IPS DF 6.9 (cell line): ENCODE measurements around the gene CORO7.
"Not testable (repeated sequence)": the region's sequence is repeated elsewhere in the genome, so short reads cannot be mapped to it uniquely, and the experiment has no call there.

Experiments used
- DNase-seq: peaks from one replicate; pipeline ENCODE4 v3.0.0-alpha.2; 2013; ENCODE audit warnings: low read depth, low spot score
- H3K27ac ChIP-seq: one replicate; pipeline ENCODE4 v1.5.1; 2013; ENCODE audit warnings: low read length, control low read depth
- H3K27me3 ChIP-seq: 2 replicates; pipeline ENCODE4 v1.6.1; 2013; ENCODE audit warnings: mild to moderate bottlenecking, low read length; ENCODE audit not compliant: control insufficient read depth, insufficient read depth
- H3K36me3 ChIP-seq: 2 replicates; pipeline ENCODE4 v1.6.1; 2013; ENCODE audit warnings: low read length; ENCODE audit not compliant: control insufficient read depth, insufficient read depth
- H3K4me1 ChIP-seq: 2 replicates; pipeline ENCODE4 v1.6.1; 2013; ENCODE audit warnings: low read length; ENCODE audit not compliant: control insufficient read depth, insufficient read depth
- H3K4me3 ChIP-seq: 2 replicates; pipeline ENCODE4 v1.5.1; 2013; ENCODE audit warnings: mild to moderate bottlenecking, low read length
- H3K9me3 ChIP-seq: 2 replicates; pipeline ENCODE4 v1.6.1; 2013; ENCODE audit warnings: low read length, inconsistent platforms; ENCODE audit not compliant: control insufficient read depth, insufficient read depth
- WGBS: extraction: QIAGEN DNeasy Blood & Tissue Kit; methylation state at CpG from one replicate; pipeline ENCODE4 v1.1.7; 2013; ENCODE audit warnings: mixed read lengths, missing lambda C conversion rate; ENCODE audit not compliant: insufficient read length, insufficient coverage; 5-methylcytosine and 5-hydroxymethylcytosine counted together

CORO7 gene

DNA sequence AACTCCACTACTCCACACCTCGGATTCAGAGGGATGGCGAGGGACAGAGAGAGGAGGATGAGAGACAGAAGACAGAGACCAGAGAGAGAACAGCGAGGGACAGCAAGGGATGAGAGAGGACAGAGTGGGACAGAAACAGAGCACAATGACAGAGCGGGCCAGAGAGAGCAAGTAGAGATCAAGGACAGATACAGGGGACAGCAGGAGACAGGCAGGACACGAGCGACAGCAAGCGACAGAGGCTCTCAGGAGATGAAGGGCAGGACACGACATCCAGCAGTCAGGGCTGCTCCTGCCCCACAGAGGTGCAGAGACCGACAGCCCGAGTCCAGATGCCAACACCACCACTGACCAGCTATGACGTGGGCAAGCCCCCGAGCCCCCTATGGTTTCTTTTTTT, 14.9 kb downstream of the CORO7 start:
- H3K36me3 ChIP-seq, result no peaks in the 10 kb centered on the region; the same call in 1 of the 2 replicates
- no peaks in the 10 kb centered on the region for H3K27me3 ChIP-seq
- WGBS, result no CpG with 5 or more reads among the region's 12 CpGs
- H3K9me3 ChIP-seq, result no peaks in the 10 kb centered on the region
- H3K4me3 ChIP-seq, result no peak overlapping the region
- no peak overlapping the region for H3K27ac ChIP-seq
- no peaks in the 10 kb centered on the region for H3K4me1 ChIP-seq
- DNase-seq, result no peak

GRCh38 chr16:4401094-4401501, 15.3 kb downstream of the CORO7 start:
- H3K9me3 ChIP-seq, result no peaks in the 10 kb centered on the region
- no CpG with 5 or more reads among the region's 12 CpGs for WGBS
- H3K27me3 ChIP-seq, result no peaks in the 10 kb centered on the region
- H3K4me1 ChIP-seq, result no peaks in the 10 kb centered on the region
- no peak overlapping the region for H3K27ac ChIP-seq
- no peaks in the 10 kb centered on the region; the same call in 1 of the 2 replicates for H3K36me3 ChIP-seq
- no peak for DNase-seq
- no peak overlapping the region for H3K4me3 ChIP-seq

- DNase-seq, result no peak
- Histone ChIP-seq H3K27ac (no peak overlapping the region), H3K36me3 (no peaks in the 10 kb centered on the region), H3K9me3 (no peaks in the 10 kb centered on the region), H3K4me1 (no peaks in the 10 kb centered on the region), H3K27me3 (no peaks in the 10 kb centered on the region), H3K4me3 (no peak overlapping the region)
- WGBS, result no CpG with 5 or more reads among the region's 9 CpGs
These were observed 17.2 kb downstream of the CORO7 start for GRCh38 chr16:4399001-4399730.

- H3K36me3 ChIP-seq, result no peaks in the 10 kb centered on the region
- peaks cover 18% of the 10 kb centered on the region for H3K4me1 ChIP-seq
- no peak overlapping the region for H3K27ac ChIP-seq
- no peak for DNase-seq
- no peaks in the 10 kb centered on the region for H3K9me3 ChIP-seq
- WGBS, result no CpG with 5 or more reads among the region's 9 CpGs
- H3K4me3 ChIP-seq, result no peak overlapping the region
- no peaks in the 10 kb centered on the region for H3K27me3 ChIP-seq
These were observed 21.2 kb downstream of the CORO7 start for GRCh38 chr16:4395055-4395726.

GRCh38 chr16:4393850-4394249, 22.5 kb downstream of the CORO7 start:
- H3K9me3 ChIP-seq, DNase-seq, H3K36me3 ChIP-seq, H3K4me3 ChIP-seq, H3K27me3 ChIP-seq, H3K27ac ChIP-seq: not testable (repeated sequence)
- peaks cover 24% of the 10 kb centered on the region for H3K4me1 ChIP-seq
- no CpG with 5 or more reads among the region's 15 CpGs for WGBS

DNA sequence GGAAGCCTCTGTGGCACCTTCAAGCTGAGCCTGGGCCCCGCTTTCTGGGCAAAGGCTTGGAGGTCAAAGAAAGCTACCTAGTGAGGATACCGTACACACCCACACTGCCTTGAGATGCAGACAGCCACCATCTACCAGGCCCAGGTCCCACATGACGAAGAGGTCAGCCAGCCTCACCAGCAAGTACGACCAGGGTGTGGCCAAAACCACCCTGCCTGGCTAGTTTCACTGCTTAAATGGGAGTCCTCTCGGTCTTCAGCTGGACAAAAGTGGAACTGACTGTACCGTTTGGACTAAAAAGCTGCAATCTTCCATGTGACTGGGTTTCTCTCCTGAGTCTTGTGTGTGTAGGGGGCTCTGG, 23.2 kb downstream of the CORO7 start:
- Histone ChIP-seq H3K4me1 (peaks cover 28% of the 10 kb centered on the region), H3K36me3 (no peaks in the 10 kb centered on the region), H3K27me3 (no peaks in the 10 kb centered on the region), H3K9me3 (no peaks in the 10 kb centered on the region), H3K4me3 (no peak overlapping the region), H3K27ac (peak overlapping the region; percentile 25)
- no CpG with 5 or more reads among the region's 6 CpGs for WGBS
- DNase-seq, result no peak

DNA sequence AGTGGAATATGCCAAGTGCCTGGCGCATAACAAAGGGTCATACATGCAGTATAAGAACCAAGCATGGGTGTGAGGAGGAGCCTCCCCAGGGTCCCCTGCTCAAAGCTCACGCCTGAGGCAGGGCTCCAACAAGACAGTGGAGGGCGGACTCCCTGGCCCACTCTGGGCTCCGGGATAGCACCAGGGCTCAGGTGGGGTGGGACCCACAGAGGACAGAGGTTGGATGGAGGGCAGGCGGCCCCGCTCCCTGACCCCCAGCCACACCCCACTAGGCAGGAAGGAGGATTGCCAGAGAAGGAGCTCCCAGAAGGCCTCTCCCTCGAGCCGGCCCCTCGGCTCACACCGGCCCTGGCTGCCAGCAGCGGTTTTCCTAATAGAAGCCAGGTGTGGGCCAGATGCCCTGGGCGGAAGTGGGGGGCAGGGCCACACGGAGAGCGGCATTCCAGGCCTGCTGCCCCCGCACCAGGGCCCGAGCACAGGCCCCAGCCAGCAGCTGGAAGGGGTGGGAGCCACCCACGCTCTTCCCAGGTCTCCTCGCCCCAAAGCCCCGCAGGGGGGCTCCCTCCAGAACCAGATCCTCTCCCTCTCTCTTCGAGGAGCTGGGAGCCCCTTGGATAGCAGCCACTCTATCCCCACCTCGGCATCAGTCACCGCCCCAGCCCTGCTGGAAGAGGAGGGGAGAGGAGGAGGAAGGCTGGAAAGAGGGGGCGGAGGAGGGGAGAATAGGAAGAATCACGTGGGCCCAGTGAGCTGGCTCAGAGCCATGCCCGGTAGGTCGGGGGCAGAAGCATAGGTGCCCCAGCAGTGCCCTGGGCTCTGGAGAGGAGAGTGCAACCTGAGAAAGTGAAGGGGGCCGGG, 23.8 kb downstream of the CORO7 start:
- Histone ChIP-seq H3K9me3 (no peaks in the 10 kb centered on the region), H3K4me3 (no peak overlapping the region), H3K27me3 (no peaks in the 10 kb centered on the region), H3K36me3 (no peaks in the 10 kb centered on the region), H3K27ac (peak overlapping the region; percentile 84), H3K4me1 (peaks cover 30% of the 10 kb centered on the region)
- no CpG with 5 or more reads among the region's 27 CpGs for WGBS
- no peak for DNase-seq

DNA sequence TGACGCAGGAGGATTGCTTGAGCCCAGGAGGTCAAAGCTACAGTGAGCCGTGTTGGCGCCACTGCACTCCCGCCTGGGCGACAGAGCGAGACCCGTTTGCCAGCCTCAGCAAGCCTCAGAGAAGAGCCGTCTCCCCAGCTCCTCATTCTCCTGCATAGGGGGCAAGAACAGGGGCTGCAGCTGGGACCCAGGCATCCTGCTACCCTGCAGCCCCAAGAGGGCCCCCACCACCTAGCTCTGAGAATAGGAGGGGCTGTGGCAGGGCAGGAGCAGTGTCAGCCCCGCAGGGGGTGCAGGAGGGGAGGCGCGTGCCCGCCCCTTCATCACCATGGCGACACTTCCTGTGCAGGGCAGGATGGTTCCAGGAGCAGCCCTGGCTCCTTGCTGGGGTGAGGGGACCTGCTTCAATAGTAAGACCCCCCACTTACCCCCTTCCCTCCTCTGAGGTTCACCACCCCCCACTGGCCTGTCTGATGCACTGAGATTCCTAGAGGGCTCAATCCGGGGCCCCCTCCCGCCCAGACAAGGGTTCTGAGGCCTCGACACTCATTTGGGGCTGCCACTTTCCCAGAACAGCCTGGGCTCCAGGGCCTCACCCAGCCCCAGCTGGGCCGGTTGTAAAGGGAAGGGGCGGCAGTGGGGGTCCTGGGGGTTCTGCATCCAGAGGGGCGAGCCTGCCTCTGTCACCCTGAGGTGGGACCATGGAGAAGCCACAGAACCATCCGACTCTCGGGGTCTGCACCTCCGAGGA, 24.6 kb downstream of the CORO7 start:
- no peak for DNase-seq
- no CpG with 5 or more reads among the region's 22 CpGs for WGBS
- Histone ChIP-seq H3K9me3 (no peaks in the 10 kb centered on the region), H3K4me1 (peaks cover 30% of the 10 kb centered on the region), H3K27ac (peak overlapping the region; percentile 84), H3K36me3 (no peaks in the 10 kb centered on the region), H3K4me3 (no peak overlapping the region), H3K27me3 (no peaks in the 10 kb centered on the region)

GRCh38 chr16:4390266-4391260, 25.8 kb downstream of the CORO7 start:
- Histone ChIP-seq H3K27me3 (no peaks in the 10 kb centered on the region), H3K27ac (no peak overlapping the region), H3K36me3 (no peaks in the 10 kb centered on the region; the same call in 1 of the 2 replicates), H3K4me1 (peaks cover 30% of the 10 kb centered on the region), H3K4me3 (no peak overlapping the region), H3K9me3 (no peaks in the 10 kb centered on the region)
- no peak for DNase-seq
- no CpG with 5 or more reads among the region's 18 CpGs for WGBS
